Measurements from ENCODE around the gene UVSSA. TPM values are rescaled to one million over a fixed set of nuclear protein-coding genes. Genes with fewer than 3 reads are reported as not detected.

Gene UVSSA
- total RNA-seq, 1 experiment from 2014 or later: 26.3 TPM

- BruUV-seq (replicated peaks): no TSS peak
Observed at GRCh38 chr4:1413687-1414479, 66.9 kb downstream of the UVSSA start.

GRCh38 chr4:1414831-1415680 is 68.0 kb downstream of the UVSSA start:
- no peak for DNase-seq
- no peaks in the 10 kb centered on the region for H3K36me3 ChIP-seq (ENCODE audit: control insufficient read depth, insufficient read depth, low read length)
- intact Hi-C loops (cut with micrococcal nuclease; ENCODE audit: unreplicated experiment): no loop called here
- H3K4me3 ChIP-seq (ENCODE audit: low read depth, low read length): no peak overlapping the region
- no peaks in the 10 kb centered on the region for H3K4me1 ChIP-seq
- CTCF ChIA-PET: no interaction called here
- H3K27ac Mint-ChIP-seq (ENCODE audit: unreplicated experiment): no peak overlapping the region
- H3K9me3 Mint-ChIP-seq (ENCODE audit: unreplicated experiment): no peaks in the 10 kb centered on the region
- peaks cover 6% of the 10 kb centered on the region for H3K36me3 Mint-ChIP-seq (ENCODE audit: insufficient read depth, unreplicated experiment)
- H3K27me3 Mint-ChIP-seq (ENCODE audit: insufficient read depth, unreplicated experiment): peaks cover 4% of the 10 kb centered on the region
- POLR2A ChIA-PET: no interaction called here
- H3K27me3 ChIP-seq (replicated peaks; ENCODE audit: control insufficient read depth, insufficient read depth, low read length): no peaks in the 10 kb centered on the region
- H3K4me3 Mint-ChIP-seq (ENCODE audit: unreplicated experiment): no peak overlapping the region
- TF ChIP-seq CTCF (IDR thresholded peaks at IDR 0.05; ENCODE audit: insufficient read depth in 1 of 2, low read depth in 1 of 2, low read length in 1 of 2, severe bottlenecking in 1 of 2, unreplicated experiment in 1 of 2): no peak
- no peaks in the 10 kb centered on the region for H3K9me3 ChIP-seq
- H3K4me1 Mint-ChIP-seq (ENCODE audit: low read depth, unreplicated experiment): no peaks in the 10 kb centered on the region
- BruUV-seq (replicated peaks): no TSS peak

More at GRCh38 chr4:1413687-1414479, 66.9 kb downstream of the UVSSA start:
- TF ChIP-seq CTCF (IDR thresholded peaks at IDR 0.05; ENCODE audit: insufficient read depth in 1 of 2, low read depth in 1 of 2, low read length in 1 of 2, severe bottlenecking in 1 of 2, unreplicated experiment in 1 of 2): no peak
- no peaks in the 10 kb centered on the region for H3K9me3 ChIP-seq
- ChIA-PET POLR2A (no interaction called here), CTCF (no interaction called here)
- intact Hi-C loops (cut with micrococcal nuclease; ENCODE audit: unreplicated experiment): no loop called here
- peaks cover 2% of the 10 kb centered on the region for H3K27me3 Mint-ChIP-seq (ENCODE audit: insufficient read depth, unreplicated experiment)
- H3K4me3 Mint-ChIP-seq (ENCODE audit: unreplicated experiment): no peak overlapping the region
- H3K4me1 Mint-ChIP-seq (ENCODE audit: low read depth, unreplicated experiment): no peaks in the 10 kb centered on the region
- H3K36me3 Mint-ChIP-seq (ENCODE audit: insufficient read depth, unreplicated experiment): peaks cover 6% of the 10 kb centered on the region
- H3K36me3 ChIP-seq (ENCODE audit: control insufficient read depth, insufficient read depth, low read length): no peaks in the 10 kb centered on the region
- H3K4me1 ChIP-seq: no peaks in the 10 kb centered on the region
- no peak overlapping the region for H3K4me3 ChIP-seq (ENCODE audit: low read depth, low read length)
- H3K9me3 Mint-ChIP-seq (ENCODE audit: unreplicated experiment): no peaks in the 10 kb centered on the region
- H3K27ac Mint-ChIP-seq (ENCODE audit: unreplicated experiment): no peak overlapping the region
- H3K27me3 ChIP-seq (replicated peaks; ENCODE audit: control insufficient read depth, insufficient read depth, low read length): no peaks in the 10 kb centered on the region
- DNase-seq: no peak

- no peak overlapping the region for H3K4me3 Mint-ChIP-seq (ENCODE audit: unreplicated experiment)
- CTCF ChIA-PET: no interaction called here
- no peak for TF ChIP-seq CTCF (IDR thresholded peaks at IDR 0.05; ENCODE audit: insufficient read depth in 1 of 2, low read depth in 1 of 2, low read length in 1 of 2, severe bottlenecking in 1 of 2, unreplicated experiment in 1 of 2)
Observed at GRCh38 chr4:1415681-1415981, 68.6 kb downstream of the UVSSA start.

More at GRCh38 chr4:1415681-1415981, 68.6 kb downstream of the UVSSA start:
- peaks cover 6% of the 10 kb centered on the region for H3K36me3 Mint-ChIP-seq (ENCODE audit: insufficient read depth, unreplicated experiment)
- H3K27me3 ChIP-seq (replicated peaks; ENCODE audit: control insufficient read depth, insufficient read depth, low read length): no peaks in the 10 kb centered on the region
- POLR2A ChIA-PET: no interaction called here
- no TSS peak for BruUV-seq (replicated peaks)
- H3K27me3 Mint-ChIP-seq (ENCODE audit: insufficient read depth, unreplicated experiment): peaks cover 4% of the 10 kb centered on the region
- no peak overlapping the region for H3K27ac Mint-ChIP-seq (ENCODE audit: unreplicated experiment)
- no peaks in the 10 kb centered on the region for H3K9me3 Mint-ChIP-seq (ENCODE audit: unreplicated experiment)
- no peak for DNase-seq
- no peaks in the 10 kb centered on the region for H3K4me1 Mint-ChIP-seq (ENCODE audit: low read depth, unreplicated experiment)
- no peaks in the 10 kb centered on the region for H3K4me1 ChIP-seq
- no peaks in the 10 kb centered on the region for H3K36me3 ChIP-seq (ENCODE audit: control insufficient read depth, insufficient read depth, low read length)
- intact Hi-C loops (cut with micrococcal nuclease; ENCODE audit: unreplicated experiment): no loop called here
- no peak overlapping the region for H3K4me3 ChIP-seq (ENCODE audit: low read depth, low read length)
- H3K9me3 ChIP-seq: no peaks in the 10 kb centered on the region
